Stimulated activated CD8-positive, alpha-beta memory T cell treated with anti-CD3 and anti-CD28 coated beads, Interleukin-15, amount 100 ng/mL, for 4 hours (primary cell): ENCODE data around the gene VPS33A.
"Not testable (repeated sequence)": the region's sequence is repeated elsewhere in the genome, so short reads cannot be mapped to it uniquely, and the experiment has no call there.

Experiments used
- DNase-seq, 2 donors: peaks; one replicate each; pipeline ENCODE4 v3.0.0-alpha.2; 2020; ENCODE audit warnings: low read depth in 2 of 2

Gene VPS33A

DNA sequence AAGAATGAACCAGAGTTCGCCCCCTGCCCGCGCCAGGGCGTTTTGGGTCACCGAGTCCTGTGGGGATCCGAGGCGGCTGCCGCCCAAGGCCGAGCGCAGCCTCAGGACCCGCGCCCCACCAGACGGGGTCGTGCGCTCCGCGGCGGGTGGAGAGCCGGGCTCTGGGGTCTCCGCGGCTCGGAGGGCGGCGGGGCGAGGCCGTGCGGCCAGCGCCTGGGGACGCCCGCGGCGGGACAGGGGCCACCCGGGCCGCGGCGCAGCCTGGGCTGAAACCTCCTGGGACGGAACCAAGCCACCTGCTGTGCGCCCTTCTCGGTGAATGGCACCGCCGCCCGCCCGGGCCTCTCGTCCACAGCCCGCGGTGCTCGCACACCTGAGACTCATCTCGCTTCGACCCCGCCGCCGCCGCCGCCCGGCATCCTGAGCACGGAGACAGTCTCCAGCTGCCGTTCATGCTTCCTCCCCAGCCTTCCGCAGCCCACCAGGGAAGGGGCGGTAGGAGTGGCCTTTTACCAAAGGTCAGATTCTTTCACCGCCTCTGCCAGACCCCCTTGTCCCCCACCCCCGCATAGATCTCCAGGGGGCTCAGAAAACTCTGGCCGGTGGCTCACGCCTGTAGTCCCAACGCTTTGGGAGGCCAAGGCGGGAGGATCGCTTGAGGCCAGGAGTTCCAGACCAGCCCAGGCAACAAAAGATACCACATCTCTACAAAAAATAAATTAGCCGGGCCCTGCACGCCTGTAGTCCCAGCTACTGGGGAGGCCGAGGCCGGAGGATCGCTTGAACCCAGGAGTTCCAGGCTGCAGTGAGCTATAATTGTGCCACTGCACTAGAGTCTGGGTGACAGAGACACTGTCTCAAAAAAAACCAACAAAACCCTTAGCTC lies 61.9 kb downstream of the VPS33A start:
- DNase-seq, result no peak

- peak; percentile 58 to 65 for DNase-seq
These were observed 62.8 kb downstream of the VPS33A start, which contains the start of gene B3GNT4 for GRCh38 chr12:122203301-122204166. TSS of gene B3GNT4 (plus strand) at chr12:122203709. CDS start at chr12:122204619, 910 bp downstream.

- not testable (repeated sequence) for DNase-seq
These were observed 63.5 kb downstream of the VPS33A start for GRCh38 chr12:122202811-122203210.

GRCh38 chr12:122202017-122202416 lies 64.3 kb downstream of the VPS33A start:
- DNase-seq, result no peak

GRCh38 chr12:122201381-122201780 lies 64.9 kb downstream of the VPS33A start:
- no peak for DNase-seq

DNA sequence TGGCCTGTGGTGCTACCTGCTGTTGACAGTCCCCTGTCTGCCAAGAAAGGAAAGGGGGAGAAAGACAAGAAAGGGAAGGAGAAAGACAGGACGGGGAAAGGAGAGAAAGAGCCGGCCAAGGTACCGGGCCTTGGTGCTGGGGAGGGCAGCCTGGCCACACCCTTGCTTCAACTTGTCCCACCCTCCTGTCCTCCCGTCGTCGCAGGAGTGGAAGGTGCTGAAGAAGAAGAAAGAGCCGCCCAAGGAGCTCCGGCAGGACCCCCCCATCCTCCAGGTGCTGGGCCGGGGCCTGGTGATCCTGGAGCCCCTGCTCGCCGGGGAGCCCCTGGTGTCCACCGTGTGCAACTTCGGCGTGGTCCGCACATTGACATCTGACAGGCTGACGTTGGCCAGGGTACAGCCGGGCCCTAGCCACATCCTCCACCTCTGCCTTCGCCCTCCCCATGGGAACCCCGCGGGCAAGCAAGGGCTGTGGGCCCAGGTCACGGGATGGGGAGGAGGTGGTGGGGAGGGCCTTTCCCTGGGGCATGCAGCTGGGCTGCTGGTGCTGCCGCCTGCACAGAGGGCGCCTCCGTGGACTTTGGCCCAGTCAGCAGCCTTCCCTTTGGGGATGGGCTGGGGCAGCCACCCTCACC lies 65.6 kb downstream of the VPS33A start:
- no peak for DNase-seq

- no peak for DNase-seq
These were observed 66.6 kb downstream of the VPS33A start for GRCh38 chr12:122199484-122200355.

DNA sequence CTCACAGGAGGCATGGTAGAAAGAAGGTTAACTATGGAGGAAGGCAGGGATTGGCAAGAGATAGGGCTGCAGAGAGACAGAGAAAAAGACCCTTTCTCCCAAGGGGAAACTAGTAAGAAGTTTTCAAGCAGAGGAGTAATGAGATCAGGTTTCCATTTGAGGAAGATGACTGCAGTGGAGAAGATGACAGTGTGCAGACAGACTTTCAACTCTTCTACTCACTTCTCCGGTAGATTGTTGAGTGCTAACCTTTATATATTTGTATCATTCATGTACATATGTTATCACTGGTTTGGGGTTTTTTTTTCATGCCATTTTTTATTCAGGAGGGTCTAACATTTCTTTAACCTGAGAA lies 68.7 kb downstream of the VPS33A start:
- DNase-seq, result no peak

- DNase-seq, result no peak
These were observed 70.9 kb downstream of the VPS33A start for GRCh38 chr12:122195405-122195804.

- DNase-seq, result no peak
These were observed 71.5 kb downstream of the VPS33A start for GRCh38 chr12:122194804-122195203.

- no peak for DNase-seq
These were observed 73.9 kb downstream of the VPS33A start for GRCh38 chr12:122192441-122192840.

DNA sequence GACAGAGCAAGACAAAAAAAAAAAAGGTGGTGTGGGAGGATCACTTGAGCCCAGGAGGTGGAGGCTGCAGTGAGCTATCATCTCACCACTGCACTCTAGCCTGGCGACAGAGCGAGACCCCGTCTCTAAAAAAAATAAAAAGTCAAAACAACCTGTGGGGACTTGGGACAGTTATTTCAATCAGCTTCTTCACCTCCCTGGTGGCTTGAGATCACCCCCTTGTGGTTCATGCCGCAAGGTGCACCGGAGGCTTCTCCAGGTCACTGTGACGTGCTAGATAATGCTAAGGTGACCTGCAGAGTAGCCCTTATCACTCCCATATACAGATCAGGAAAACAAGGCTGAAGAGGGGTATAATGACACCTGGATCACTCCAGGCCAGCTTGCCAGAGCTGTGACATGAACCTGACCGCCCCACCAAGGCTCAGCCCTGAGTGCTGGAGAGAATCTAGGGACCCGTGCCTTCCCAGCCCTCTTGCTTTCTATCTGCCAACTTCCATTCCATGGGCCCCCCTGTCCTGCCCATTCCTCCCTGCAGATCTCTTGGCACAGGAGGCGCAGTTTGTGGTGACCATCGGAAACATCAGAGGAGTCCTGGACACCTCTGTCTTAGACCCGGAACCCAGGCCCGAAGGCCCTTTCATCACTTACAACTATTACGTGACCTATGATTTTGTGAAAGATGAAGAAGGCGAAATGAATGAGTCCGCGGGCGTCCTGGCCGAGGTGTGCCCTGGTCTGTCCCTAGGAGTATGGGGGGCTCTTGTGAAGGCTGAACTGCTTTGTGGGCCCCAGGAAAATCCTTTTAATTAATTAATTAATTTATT lies 75.2 kb downstream of the VPS33A start:
- DNase-seq, result peak in 1 of 2 donors; percentile 51

GRCh38 chr12:122189626-122190475 lies 76.4 kb downstream of the VPS33A start:
- DNase-seq, result no peak

- DNase-seq, result no peak
These were observed 78.8 kb downstream of the VPS33A start for GRCh38 chr12:122187466-122187865.

DNA sequence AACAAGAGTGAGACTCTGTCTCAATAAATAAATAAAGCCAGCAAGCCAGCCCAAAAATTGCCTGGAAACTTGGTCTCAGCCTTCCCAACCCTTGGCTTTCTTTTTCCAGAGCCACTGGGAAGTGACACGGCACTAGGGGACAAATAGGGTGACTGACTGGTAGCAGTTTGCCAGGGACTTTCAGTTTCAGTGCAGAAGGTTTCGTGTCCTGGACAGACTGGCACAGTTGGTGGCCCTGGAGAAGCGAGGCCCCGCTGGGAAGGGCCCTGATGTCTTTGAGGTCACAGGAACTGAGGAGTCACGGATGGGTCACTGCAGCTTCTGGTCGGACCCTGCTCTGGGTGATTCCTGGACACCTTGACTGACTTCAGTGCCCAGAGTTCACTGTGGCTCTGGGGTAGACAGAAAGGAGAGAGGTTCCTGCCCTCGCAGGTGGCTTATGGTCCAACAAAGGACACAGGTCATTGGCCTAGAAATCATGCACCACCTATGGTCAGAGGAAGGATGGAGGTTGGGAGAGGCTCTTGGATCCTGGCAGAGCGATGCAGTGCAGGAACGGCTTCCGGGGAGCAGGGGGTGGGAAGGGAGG lies 80.7 kb downstream of the VPS33A start:
- DNase-seq, result no peak

- no peak for DNase-seq
These were observed 81.2 kb downstream of the VPS33A start for GRCh38 chr12:122185079-122185478.

- no peak for DNase-seq
These were observed 81.8 kb downstream of the VPS33A start for GRCh38 chr12:122184517-122184916.

- DNase-seq, result no peak
These were observed 82.7 kb downstream of the VPS33A start for GRCh38 chr12:122183588-122183940.
